Right hindlimb (tissue), 1 donor: ENCODE results near the gene BCKDK.
A peak's percentile ranks its signal among the peaks of the same experiment; 100 is the strongest.

ENCODE experiments used
- DNase-seq: peaks from one replicate; pipeline ENCODE4 v3.0.0-alpha.2; 2018

The BCKDK gene

DNA sequence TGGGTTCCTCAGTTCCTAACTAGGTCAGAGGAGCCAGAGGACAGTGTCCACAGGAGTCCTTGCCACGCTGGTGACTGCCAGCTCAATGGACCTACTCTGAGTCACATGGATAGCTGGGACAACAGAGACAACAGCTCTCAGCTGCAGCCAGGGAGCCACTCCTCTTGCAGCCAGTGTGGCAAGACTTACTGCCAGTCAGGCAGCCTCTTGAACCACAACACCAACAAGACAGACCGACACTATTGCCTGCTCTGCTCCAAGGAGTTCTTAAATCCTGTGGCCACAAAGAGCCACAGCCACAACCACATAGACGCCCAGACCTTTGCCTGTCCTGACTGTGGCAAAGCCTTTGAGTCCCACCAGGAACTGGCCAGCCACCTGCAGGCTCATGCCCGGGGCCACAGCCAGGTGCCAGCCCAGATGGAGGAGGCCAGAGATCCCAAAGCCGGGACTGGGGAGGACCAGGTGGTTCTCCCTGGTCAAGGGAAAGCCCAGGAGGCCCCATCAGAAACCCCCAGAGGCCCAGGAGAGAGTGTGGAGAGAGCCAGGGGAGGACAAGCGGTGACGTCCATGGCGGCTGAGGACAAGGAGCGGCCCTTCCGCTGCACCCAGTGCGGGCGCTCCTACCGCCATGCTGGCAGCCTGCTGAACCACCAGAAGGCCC, 27.3 kb upstream of the BCKDK start:
- no peak for DNase-seq

DNA sequence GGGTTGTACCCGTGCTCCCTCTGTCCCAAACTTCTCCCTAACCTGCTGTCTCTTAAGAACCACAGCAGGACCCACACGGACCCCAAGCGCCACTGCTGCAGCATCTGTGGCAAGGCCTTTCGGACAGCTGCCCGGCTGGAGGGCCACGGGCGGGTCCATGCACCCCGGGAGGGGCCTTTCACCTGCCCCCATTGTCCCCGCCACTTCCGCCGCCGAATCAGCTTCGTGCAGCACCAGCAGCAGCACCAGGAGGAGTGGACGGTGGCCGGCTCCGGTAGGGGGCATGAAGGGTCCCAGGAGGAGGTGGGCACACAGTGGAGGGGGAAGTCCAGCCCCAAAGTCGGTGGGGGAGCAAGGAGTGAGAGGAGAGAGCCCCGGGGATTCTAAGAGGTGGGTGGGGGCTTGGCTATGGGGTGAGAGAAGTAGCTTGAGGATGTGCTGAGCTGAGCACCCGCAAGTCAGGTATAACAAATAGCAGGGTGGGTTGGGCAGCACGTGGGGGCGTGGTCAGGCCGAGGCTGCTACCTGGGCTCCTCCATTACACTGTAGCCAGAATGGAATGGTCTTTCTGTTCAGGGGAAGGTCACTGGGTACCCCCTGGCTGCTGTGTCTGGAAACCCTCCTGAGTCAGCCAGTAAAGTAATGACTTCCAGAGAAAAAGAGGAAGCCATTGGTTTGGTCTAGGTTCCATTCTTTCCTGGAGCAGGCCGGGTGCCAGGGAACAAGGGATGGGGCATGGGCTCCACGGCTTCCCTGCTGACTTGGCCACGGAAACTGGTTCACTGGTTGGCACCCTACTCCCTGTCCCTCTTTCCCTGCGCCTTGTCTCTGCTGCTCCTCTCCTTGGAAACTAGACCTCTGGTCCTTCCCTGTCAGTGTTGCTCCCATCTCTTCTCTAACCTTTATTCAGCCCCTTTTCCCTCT, 26.5 kb upstream of the BCKDK start:
- DNase-seq: no peak

- DNase-seq: no peak
Measured at GRCh38 chr16:31082368-31083045, 25.7 kb upstream of the BCKDK start.

- no peak for DNase-seq
Measured at GRCh38 chr16:31083081-31083480, 25.1 kb upstream of the BCKDK start.

DNA sequence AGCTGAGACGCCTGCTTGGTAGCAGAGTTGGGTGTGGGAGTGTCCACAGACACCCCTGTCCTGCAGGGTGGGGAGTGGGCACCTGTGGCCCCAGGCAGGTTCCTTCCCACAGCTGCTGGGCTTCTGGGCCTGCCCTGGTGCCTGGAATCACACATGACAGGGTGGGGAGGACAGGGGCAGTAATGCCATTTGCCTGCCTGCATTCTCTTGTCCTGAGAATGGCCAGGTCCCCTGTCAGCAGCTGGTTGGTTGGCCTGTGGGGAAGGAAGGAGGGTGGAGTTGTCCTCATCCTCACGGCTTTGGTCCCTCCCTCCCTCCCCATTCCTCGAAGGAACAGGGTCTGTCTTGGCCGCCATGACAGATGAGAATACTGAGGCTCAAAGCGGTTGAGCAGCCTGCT, 24.6 kb upstream of the BCKDK start:
- no peak for DNase-seq

DNA sequence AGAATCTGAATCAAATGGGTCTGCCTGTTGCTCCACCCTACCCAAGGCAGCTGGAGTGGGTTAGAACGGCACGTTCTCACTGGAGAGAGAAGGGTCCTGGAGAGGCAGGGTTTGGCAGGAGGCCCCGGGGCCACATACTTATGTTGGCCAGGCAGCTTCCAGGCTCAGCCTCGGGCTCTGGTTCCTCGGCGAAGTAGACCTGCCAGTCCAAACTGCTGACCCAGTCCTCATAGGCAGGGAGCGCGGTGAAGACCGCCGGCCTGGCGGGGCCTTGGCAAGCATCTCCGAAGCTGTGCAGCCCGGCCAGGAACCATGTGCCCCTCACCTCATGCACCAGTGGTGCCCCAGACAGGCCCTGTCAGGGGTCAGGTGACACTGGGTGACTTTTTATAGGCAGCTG, 24.2 kb upstream of the BCKDK start:
- DNase-seq: no peak

GRCh38 chr16:31084584-31085302, 23.4 kb upstream of the BCKDK start:
- DNase-seq: peak; percentile 47

- no peak for DNase-seq
Measured at GRCh38 chr16:31085411-31085810, 22.8 kb upstream of the BCKDK start.

DNA sequence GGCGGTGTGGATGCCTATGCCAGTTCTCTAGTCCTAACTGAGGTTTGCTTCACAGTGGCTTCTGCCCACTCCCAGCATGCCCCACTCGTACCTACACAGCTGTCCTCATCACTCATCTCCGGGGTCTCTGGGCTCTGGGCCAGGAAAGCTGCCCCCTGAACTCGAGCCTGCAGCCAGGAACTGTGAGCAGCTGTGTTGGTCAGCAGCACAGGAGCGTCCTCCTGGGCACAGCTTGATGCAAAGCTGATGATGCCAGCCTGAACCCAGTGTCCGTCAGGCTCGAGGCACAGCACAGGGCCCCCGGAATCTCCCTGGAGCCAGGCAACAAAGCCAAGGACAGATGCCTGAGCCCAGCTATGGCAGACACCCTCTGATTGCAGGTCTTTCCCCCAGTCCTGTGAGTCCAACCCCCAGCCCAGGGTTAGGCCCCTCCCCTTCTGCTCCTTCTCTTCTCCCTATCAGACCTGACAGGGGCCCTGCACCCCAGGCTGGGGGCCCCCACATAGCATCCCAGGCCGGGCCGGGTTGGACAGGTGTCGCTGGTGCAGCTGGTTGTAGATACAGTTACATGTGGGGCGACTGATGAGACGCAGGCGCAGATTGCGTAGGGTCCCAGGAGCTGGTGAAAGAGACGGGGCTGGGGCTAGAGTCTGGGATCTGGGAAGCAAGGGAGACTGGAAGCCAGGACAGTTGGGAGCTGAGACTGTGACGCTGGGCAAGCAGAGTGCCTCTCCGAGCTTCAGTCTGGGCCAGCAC, 22.1 kb upstream of the BCKDK start:
- DNase-seq: peak; percentile 84

GRCh38 chr16:31086629-31086906, 21.6 kb upstream of the BCKDK start:
- DNase-seq: no peak

- DNase-seq: no peak
Measured at GRCh38 chr16:31087481-31087880, 20.7 kb upstream of the BCKDK start.

DNA sequence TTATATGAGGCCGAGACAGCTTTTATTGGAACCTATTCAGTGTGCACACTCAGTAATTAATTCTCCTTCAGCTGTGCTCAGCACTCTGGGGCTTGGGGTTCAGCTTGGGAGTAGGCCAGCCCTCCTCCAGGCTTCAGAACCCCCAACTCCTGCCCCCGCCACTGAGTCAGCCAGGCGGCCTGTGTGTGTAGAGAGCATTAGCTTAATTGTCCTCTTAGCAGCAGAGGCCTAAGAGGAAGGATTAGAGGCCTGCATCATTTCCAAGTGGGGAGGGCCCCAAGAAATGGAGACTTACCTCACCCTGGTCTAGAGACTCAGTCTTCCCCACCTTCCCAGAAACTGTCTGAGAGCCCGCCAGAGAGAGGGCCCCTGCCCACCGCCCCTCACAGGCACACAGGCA, 20.2 kb upstream of the BCKDK start:
- no peak for DNase-seq

DNA sequence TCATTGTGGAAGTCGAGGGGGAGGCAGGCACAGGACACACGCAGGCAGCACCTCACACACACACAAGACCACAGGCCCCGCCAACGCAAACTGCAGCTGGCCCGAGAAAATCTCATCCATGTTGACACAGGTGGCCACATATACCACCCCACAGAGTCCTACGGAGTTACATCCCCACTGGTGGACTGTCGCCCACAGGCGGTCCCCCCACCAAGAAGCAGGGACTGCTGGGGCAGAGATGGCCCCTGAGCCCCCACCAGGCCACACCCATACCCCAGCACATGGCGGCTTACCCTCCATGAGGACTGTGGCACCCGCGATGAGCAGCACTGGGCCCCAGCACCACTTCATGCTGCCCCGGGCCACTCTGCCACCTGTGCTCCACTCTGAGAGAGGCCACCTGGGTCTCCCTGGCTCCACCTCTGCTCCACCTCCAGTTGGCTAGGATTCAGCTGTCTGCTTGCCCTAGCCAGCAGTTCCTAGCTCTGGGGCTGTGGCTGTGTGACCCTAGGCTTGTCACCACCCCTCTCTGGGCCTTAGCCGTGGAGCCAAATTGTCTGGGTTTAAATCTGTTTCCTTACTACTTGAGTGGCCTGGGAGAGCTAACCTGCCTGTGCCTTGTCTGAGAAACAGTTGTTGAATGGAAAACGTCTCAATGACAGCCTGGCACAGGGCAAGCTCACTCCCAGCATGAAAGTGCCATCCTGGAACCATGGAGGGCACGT, 19.6 kb upstream of the BCKDK start, which contains the start of gene PRSS53:
Gene PRSS53 (minus strand): TSS at position 485 of the 725 bp plus-strand sequence. CDS start 134 bp downstream, at position 351.
- no peak for DNase-seq

- no peak for DNase-seq
Measured at GRCh38 chr16:31089199-31089598, 19.0 kb upstream of the BCKDK start.

GRCh38 chr16:31090540-31090939, 17.6 kb upstream of the BCKDK start:
- DNase-seq: no peak

DNA sequence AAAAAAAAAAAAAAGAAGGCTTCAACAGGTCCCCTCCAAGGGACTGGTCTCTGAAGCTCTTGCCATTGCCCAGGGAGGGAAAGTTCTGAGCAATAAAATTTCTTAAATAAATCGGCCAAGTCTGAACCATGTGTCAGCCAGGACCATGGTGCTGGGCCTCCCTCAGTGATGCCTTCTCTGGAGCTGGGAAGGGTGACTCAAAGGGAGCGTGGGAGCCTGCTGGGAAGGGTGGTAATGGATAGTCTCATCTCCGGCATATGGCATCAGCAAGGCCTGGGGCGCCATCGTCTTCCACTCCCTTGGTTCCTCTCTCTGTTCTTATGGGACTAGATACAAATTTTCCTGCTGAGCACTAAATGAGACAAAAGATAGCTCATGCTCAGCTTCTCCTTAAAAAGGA, 15.9 kb upstream of the BCKDK start:
- DNase-seq: peak; percentile 18

GRCh38 chr16:31093132-31093703, 15.0 kb upstream of the BCKDK start:
- DNase-seq: peak; percentile 57

- peak; percentile 34 for DNase-seq
Measured at GRCh38 chr16:31094088-31094423, 14.1 kb upstream of the BCKDK start.

DNA sequence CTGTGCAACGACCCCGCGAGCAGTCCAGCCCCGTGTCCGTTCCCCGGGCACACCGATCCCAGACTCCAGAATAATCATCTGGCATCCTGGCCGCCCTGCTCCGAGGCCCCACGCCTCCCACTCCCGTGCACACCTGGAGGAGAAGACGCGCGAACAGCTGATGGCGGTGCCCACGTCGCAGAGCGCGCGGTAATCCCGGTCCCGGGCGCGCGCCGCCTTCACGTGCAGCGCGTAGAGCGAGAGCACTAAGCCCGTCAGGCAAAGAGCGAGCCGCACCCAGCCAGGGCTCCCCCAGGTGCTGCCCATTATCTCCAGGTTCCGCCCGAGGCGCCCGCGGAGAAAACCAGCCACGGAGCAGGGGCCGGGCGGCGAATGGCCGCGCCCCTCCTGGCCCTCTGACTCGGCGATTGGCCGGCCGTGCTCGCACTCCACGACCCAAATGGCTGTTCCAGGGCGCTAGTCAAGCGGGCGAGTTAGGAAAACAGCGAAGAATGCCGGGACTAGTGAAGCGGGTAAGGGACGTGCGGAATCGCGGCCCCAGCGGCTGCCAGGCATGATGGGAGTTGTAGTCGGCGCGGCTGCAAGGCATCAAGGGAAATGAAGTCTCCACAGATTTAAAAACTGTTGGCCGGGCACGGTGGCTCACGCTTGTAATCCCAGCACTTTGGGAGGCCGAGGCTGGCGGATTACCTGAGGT, 13.6 kb upstream of the BCKDK start, which contains the start of gene VKORC1:
Gene VKORC1 (minus strand): TSS at position 374 of the 697 bp plus-strand sequence. CDS start 68 bp downstream, at position 306.
- DNase-seq: peak; percentile 95

- no peak for DNase-seq
Measured at GRCh38 chr16:31099860-31100638, 8.1 kb upstream of the BCKDK start.
